Measurements from ENCODE around the gene ARL6IP5. TPM values are rescaled to one million over a fixed set of nuclear protein-coding genes. Genes with fewer than 3 reads are reported as not detected.

Gene ARL6IP5
- total RNA-seq, 1 experiment from 2014 or later = 23.9 TPM

GRCh38 chr3:69085833-69086722, 1.3 kb downstream of the ARL6IP5 start:
- intact Hi-C loops (cut with micrococcal nuclease; ENCODE audit: unreplicated experiment) = no loop called here
- H3K36me3 ChIP-seq (ENCODE audit: insufficient read depth, low read length, poor library complexity, severe bottlenecking) = no peaks in the 10 kb centered on the region
- TF ChIP-seq EZH2 (IDR thresholded peaks at IDR 0.05; ENCODE audit: borderline replicate concordance, low read depth, low read length, poor library complexity, severe bottlenecking) (no peak), CTCF (conservative IDR thresholded peaks at IDR 0.05; ENCODE audit: low read depth, low read length) (no peak)
- ChIA-PET CTCF (no interaction called here), POLR2A (ENCODE audit: low non-redundant PET) (no interaction called here)
- H3K27ac ChIP-seq (ENCODE audit: low read depth, low read length, poor library complexity, severe bottlenecking) = peak overlapping the region; percentile 53
- no TSS peak for BruUV-seq (replicated peaks)
- H3K4me1 ChIP-seq (ENCODE audit: insufficient read depth, low read length, poor library complexity, severe bottlenecking) = peaks cover 27% of the 10 kb centered on the region
- peak; percentile 80 for DNase-seq (ENCODE audit: low spot score)
- H3K27me3 ChIP-seq (replicated peaks; ENCODE audit: insufficient read depth, low read depth, low read length, poor library complexity) = no peaks in the 10 kb centered on the region
- H3K9me3 ChIP-seq (ENCODE audit: low read depth, low read length, poor library complexity, severe bottlenecking) = no peaks in the 10 kb centered on the region
- H3K4me3 ChIP-seq (ENCODE audit: low read depth, low read length, poor library complexity, severe bottlenecking) = peak overlapping the region; percentile 64

GRCh38 chr3:69087030-69087791, 2.5 kb downstream of the ARL6IP5 start:
- no peak overlapping the region for H3K27ac ChIP-seq (ENCODE audit: low read depth, low read length, poor library complexity, severe bottlenecking)
- ChIA-PET POLR2A (ENCODE audit: low non-redundant PET) (no interaction called here), CTCF (no interaction called here)
- BruUV-seq (replicated peaks) = no TSS peak
- DNase-seq (ENCODE audit: low spot score) = no peak
- no peak overlapping the region for H3K4me3 ChIP-seq (ENCODE audit: low read depth, low read length, poor library complexity, severe bottlenecking)
- no peaks in the 10 kb centered on the region for H3K27me3 ChIP-seq (replicated peaks; ENCODE audit: insufficient read depth, low read depth, low read length, poor library complexity)
- peaks cover 25% of the 10 kb centered on the region for H3K4me1 ChIP-seq (ENCODE audit: insufficient read depth, low read length, poor library complexity, severe bottlenecking)
- no peak for TF ChIP-seq EZH2 (IDR thresholded peaks at IDR 0.05; ENCODE audit: borderline replicate concordance, low read depth, low read length, poor library complexity, severe bottlenecking)
- TF ChIP-seq CTCF (conservative IDR thresholded peaks at IDR 0.05; ENCODE audit: low read depth, low read length) = no peak
- H3K36me3 ChIP-seq (ENCODE audit: insufficient read depth, low read length, poor library complexity, severe bottlenecking) = no peaks in the 10 kb centered on the region
- intact Hi-C loops (cut with micrococcal nuclease; ENCODE audit: unreplicated experiment) = no loop called here
- no peaks in the 10 kb centered on the region for H3K9me3 ChIP-seq (ENCODE audit: low read depth, low read length, poor library complexity, severe bottlenecking)

- Histone ChIP-seq H3K9me3 (ENCODE audit: low read depth, low read length, poor library complexity, severe bottlenecking) (no peaks in the 10 kb centered on the region), H3K4me3 (ENCODE audit: low read depth, low read length, poor library complexity, severe bottlenecking) (no peak overlapping the region), H3K4me1 (ENCODE audit: insufficient read depth, low read length, poor library complexity, severe bottlenecking) (peaks cover 25% of the 10 kb centered on the region), H3K27me3 (replicated peaks; ENCODE audit: insufficient read depth, low read depth, low read length, poor library complexity) (no peaks in the 10 kb centered on the region), H3K27ac (ENCODE audit: low read depth, low read length, poor library complexity, severe bottlenecking) (no peak overlapping the region), H3K36me3 (ENCODE audit: insufficient read depth, low read length, poor library complexity, severe bottlenecking) (no peaks in the 10 kb centered on the region)
- intact Hi-C loops (cut with micrococcal nuclease; ENCODE audit: unreplicated experiment) = no loop called here
- no peak for DNase-seq (ENCODE audit: low spot score)
- ChIA-PET POLR2A (ENCODE audit: low non-redundant PET) (no interaction called here), CTCF (no interaction called here)
- BruUV-seq (replicated peaks) = no TSS peak
- TF ChIP-seq EZH2 (IDR thresholded peaks at IDR 0.05; ENCODE audit: borderline replicate concordance, low read depth, low read length, poor library complexity, severe bottlenecking) (no peak), CTCF (conservative IDR thresholded peaks at IDR 0.05; ENCODE audit: low read depth, low read length) (no peak)
These were observed 3.3 kb downstream of the ARL6IP5 start for GRCh38 chr3:69088063-69088462.

Data from A673 (cell line).